ENCODE results near the gene SFTA2.
"Not testable (repeated sequence)": the region's sequence is repeated elsewhere in the genome, so short reads cannot be mapped to it uniquely, and the experiment has no call there.

SFTA2 gene

DNA sequence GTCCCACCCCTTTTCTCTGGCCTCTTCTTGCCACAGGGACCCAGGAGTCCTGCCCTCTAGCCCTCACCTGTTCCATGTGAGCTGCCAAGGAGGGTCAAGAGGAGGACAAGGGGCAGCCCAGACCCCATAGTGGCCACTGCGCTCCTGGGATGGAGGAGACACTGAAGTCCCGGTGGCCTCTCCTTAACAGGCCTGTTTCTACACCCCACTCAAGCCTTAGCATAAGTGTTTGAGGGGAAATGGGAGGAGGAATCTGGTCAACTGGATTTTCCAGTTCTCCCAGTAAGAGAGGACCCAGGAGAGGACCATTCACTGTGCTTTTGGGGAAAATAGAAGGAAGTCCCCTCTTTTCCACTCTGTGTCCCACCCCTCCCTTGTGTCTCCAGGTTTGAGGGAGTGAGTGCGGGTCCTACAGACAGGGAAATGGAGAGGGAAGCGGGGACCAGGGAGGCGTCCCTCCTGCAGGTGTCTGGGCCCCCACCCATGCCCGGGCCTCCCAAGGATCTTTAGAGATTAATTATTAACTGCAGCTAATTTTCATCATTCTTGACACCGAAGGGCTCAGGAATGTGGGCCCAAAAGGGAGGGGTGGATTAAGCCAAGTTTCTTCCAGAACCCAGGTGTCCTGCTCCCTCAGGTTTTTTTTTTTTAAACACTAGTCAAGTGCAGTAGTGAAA, at the start of gene SFTA2:
Gene SFTA2, minus strand, starts transcription at position 202 of the 677 bp plus-strand sequence. Its CDS starts 74 bp downstream, at position 128.
- DNase-seq (ENCODE audit: low read depth in 2 of 3, low spot score in 2 of 3): no peak

DNA sequence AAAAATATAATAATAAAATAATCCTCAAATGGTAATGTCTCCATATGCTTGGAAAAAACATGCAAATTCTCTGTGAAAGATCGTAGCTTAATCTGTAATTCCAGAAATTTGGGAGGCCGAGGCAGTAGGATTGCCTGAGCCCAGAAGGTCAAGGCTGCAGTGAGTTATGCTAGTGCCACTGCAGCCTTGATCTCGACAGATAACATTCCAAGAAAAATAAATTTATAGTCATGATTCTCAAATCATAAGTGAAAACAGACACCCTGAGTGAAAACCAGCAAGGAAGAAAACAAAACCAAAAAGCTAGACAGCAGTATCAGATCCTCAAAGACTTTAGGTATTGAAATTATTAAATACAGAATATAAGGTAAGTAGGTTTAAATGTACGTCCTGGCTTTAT, 47.7 kb upstream of the SFTA2 start:
- DNase-seq (ENCODE audit: low read depth in 2 of 3, low spot score in 2 of 3): no peak

DNA sequence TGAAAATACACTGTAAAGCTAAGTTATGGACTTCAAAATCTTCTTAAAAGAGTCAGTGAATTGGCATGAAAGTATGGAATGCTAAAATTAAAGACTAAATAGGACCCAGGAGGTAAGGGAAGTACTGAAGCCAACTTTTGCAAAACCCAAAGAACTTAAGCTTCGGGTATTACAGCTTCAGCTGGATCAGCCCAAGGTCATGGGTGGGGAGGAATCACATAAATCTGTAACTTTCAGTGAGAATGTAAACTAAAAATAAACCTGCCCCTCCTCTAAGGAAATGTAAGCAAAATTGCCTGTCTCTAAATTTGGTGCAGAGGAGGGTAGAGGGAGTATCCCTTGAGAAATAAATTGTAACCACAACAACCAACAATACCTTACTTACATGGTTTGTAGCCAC, 47.2 kb upstream of the SFTA2 start:
- DNase-seq (ENCODE audit: low read depth in 2 of 3, low spot score in 2 of 3): no peak

DNA sequence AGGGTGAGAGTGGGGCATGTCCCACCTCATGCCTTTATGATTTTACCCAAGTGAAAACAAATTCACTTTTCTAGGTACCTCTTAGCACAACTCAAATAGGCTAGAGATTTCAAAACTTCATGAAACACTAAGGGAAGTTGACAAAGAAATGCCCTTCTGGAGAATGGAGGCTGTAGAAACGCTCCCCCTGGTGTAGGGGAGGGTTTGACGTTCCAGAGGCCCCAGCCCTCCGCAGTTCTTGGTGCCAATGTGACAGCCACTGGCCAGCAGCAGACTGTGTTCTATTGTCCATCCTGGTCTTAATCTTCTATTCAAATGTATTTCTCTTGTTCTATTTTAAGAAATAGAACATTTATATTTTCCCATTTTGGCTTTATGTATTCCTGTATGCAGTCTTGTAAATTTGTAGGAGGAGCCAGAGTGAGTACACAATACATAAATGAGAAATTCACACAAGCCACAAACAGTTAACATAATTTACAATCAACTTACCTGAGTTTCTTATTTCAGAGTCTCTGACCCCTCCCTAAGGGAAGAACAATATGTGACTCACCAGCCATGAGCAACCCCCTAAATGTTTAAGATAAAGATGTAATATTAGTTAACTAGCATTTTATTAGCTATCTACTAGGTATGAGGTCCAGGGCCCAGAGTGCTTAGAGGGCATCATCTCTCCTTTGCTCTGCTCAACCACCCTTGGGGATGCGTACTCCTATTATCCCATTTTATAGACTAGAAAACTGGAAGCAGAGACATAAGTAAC, 42.7 kb upstream of the SFTA2 start:
- DNase-seq (ENCODE audit: low read depth in 2 of 3, low spot score in 2 of 3): no peak

DNA sequence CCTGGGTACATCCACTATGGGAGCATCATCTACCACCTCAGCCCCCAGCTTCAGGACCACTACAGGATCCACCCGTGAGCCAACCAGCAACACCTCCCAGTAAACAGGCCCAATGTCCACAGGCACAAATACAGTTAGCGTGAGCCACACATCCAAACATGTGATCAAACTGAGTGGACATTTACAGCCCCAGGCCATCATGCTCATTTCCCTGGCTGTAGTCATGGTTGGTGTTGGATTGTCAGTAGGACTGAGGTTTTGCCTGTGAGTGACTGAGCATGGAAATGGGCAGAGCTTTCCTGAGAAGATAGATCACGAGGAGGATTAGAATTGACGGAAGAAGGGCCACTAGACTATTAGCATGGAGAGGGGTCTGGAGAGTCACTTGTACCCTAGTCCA, 40.8 kb upstream of the SFTA2 start:
- DNase-seq (ENCODE audit: low read depth in 2 of 3, low spot score in 2 of 3): no peak

- no peak for DNase-seq (ENCODE audit: low read depth in 2 of 3, low spot score in 2 of 3)
Measured at GRCh38 chr6:30970946-30971345, 39.0 kb upstream of the SFTA2 start.

DNA sequence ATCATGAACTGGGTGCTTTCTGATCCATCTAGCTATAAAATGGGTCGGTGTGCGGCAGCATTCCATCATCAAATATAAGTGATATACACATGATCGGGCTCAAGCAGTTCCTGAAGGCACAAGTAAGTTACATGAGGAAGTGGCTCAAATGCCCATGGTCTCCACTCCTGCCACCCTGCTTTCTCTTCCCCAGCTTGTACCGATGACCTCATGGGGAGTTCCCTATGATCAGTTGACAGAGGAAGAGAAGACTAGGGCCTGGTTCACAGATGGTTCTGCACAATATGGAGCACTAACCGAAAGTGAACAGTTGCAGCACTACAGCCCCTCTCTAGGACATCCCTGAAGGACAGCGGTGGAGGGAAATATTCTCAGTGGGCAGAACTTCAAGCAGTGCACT, 37.2 kb upstream of the SFTA2 start:
- not testable (repeated sequence) for DNase-seq (ENCODE audit: low read depth in 2 of 3, low spot score in 2 of 3)

DNA sequence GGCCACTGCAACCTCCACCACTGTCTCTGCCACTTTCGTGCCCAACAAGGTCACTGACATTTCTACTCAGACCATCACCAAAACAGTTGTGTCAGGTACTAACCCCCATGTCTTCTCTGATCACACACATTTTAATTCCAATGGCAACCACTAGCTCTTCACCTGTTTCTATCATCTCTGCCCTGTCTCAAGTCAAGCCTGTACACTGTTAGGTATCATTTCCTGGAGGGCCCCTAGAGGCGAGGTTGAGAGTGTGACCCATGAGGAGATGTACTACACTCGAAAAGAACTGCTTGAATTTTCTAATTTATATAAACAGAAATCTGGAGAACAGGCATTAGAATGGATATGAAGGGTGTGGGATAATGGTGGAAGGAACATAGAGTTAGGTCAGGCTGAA, 34.2 kb upstream of the SFTA2 start:
- no peak for DNase-seq (ENCODE audit: low read depth in 2 of 3, low spot score in 2 of 3)

- DNase-seq (ENCODE audit: low read depth in 2 of 3, low spot score in 2 of 3): no peak
Measured at GRCh38 chr6:30965140-30965601, 33.2 kb upstream of the SFTA2 start.

- no peak for DNase-seq (ENCODE audit: low read depth in 2 of 3, low spot score in 2 of 3)
Measured at GRCh38 chr6:30964075-30964474, 32.1 kb upstream of the SFTA2 start.

DNA sequence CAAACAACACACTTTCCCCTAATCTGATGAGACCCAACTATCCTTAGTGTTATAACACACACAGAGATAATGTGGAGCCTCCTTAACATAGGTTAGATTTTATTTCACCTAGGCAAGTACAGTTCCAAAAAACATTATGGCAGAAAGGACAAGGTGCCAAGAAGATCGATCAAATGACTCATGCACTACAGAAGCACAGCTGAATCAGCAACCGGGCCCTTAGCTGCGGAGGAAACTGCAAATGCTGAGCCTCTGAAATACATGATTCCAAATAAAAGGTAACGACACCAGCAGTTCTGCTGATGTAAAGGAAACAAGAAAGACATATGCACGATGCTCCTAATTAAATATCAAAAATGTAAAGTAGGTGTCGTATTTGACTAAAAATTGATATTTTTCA, 31.7 kb upstream of the SFTA2 start:
- DNase-seq (ENCODE audit: low read depth in 2 of 3, low spot score in 2 of 3): no peak

DNA sequence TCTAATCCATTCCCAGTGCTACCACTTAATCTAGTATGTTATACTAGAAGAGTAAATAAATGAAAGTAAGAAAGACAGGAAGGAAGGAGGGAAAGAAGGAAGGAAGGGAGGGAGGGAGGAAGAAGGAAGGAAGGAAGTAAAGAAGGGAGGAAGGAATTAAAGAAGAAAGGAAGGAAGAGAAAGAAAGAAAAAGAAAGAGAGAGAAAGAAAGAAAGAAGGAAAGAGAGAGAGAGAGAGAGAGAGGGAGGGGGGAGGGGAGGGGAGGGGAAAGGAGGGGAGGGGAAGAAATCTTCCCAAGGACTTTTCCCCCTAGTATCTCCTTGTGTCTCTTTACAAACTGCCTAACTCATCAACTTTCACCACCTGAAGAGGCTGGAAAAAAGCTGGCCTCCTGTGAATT, 30.7 kb upstream of the SFTA2 start:
- DNase-seq (ENCODE audit: low read depth in 2 of 3, low spot score in 2 of 3): no peak

GRCh38 chr6:30960907-30961673, 29.1 kb upstream of the SFTA2 start:
- DNase-seq (ENCODE audit: low read depth in 2 of 3, low spot score in 2 of 3): no peak

GRCh38 chr6:30957716-30958115, 25.7 kb upstream of the SFTA2 start:
- no peak for DNase-seq (ENCODE audit: low read depth in 2 of 3, low spot score in 2 of 3)

DNA sequence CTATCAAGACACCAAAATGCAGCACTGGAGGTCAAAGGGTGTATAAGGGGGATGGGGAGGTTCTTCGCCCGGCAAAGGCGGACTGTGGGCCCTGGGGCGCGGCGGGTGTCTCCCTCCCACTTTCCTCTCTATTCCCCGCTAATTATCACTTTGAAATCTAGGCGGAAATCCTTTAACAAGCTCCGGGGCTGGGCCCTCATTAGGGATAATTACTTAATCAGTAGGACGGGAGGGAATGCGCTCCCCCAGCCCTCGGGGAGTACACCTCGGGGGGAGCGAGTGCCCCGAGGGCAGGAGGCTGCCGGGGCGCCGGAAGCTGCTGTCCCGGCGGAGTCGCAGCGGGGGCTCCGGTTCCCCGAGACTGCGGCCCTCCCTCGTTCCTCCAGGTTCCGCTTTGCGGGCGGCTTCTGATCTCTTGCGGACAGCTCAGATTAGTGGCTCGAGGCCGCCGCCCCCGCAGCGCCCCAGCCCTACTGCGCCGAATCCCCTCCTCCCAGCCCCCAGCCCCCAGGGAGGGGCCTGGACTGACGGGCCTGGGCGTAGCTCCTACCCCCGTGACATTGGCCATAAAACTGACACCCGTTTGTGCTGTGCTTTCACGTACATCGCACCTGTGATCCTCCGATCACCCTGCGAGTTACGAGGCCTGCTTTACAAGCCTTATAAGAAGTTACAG, 23.5 kb upstream of the SFTA2 start:
- peak; percentile 58 to 71 (median 63) for DNase-seq (ENCODE audit: low read depth in 2 of 3, low spot score in 2 of 3)

DNA sequence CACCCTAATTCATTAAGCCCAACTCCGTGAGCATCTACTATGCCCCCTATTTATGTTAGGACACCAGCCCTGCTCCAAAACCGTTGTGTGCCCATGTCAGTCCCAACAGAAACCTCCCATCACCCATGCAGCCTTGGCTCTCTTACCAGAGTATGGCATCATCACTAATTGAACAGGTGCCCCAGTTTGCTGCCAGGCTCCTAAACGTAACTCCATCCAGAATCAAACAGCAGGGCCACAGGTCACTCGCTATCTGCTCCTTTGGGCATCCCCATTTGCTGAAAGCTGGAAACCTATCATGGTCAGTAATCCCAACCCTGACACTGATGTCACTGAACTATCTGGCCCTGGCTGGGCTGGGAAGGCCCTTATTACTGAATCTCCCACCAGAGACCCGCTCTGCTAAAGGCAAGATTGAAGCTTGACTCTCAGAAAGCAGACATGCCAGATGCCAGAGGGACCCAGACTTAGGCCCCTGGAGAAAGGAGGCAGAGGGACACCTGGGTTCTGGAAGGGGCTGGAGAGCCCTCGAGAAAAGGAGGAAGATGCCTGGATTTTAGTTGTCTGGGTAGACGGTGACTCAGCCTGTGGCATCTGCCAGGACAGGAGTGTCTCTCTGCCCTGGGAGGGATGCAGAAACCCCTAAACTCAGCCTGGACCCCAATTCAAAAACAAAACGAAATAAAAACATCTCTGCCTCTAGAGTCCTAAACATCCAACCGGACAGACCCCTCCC, 22.8 kb upstream of the SFTA2 start:
- no peak for DNase-seq (ENCODE audit: low read depth in 2 of 3, low spot score in 2 of 3)

DNA sequence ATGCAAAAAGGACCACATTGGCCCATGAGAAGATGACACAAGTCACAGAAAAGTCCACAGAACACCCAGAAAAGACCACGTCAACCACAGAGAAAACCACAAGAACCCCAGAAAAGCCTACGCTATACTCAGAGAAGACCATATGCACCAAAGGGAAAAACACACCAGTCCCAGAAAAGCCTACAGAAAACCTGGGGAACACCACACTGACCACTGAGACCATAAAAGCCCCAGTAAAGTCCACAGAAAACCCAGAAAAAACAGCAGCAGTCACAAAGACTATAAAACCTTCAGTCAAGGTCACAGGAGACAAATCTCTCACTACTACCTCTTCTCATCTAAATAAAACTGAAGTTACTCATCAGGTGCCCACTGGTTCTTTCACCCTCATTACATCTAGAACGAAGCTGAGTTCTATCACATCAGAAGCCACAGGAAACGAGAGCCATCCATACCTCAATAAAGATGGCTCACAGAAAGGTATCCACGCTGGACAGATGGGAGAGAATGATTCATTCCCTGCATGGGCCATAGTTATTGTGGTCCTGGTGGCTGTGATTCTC, 20.0 kb upstream of the SFTA2 start:
- no peak for DNase-seq (ENCODE audit: low read depth in 2 of 3, low spot score in 2 of 3)

DNA sequence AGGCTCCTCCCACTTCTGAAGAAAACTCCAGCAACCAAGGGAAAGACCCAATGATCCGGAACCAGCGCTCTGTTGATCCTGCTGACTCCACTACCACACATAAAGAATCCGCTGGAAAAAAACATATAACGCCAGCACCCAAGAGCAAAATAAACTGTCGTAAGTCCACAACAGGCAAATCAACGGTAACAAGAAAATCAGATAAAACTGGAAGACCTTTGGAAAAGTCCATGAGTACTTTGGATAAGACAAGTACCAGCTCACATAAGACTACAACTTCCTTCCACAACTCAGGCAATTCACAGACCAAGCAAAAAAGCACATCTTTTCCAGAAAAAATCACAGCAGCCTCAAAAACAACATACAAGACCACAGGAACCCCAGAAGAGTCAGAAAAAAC, 16.8 kb upstream of the SFTA2 start:
- DNase-seq (ENCODE audit: low read depth in 2 of 3, low spot score in 2 of 3): no peak

DNA sequence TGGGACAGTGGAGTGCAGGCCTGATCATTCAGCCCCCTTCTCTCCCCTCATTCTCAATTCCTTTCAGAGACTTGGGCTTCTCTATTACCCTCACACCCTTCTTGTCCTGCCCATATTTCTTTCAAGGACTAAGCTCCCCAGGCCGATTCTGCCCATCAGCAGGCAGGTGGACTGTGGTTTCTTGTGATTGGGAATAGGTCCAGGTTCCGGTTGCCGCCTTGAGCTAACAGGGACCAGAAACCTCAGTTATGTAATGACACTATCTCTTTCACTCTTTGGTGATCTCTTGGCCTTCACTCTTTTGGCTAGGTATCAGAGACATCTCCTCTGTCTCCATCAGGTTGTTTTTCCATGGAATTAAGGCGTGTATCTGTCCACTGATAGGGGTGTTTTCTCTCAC, 15.3 kb upstream of the SFTA2 start:
- no peak for DNase-seq (ENCODE audit: low read depth in 2 of 3, low spot score in 2 of 3)

GRCh38 chr6:30945281-30945680, 13.3 kb upstream of the SFTA2 start:
- DNase-seq (ENCODE audit: low read depth in 2 of 3, low spot score in 2 of 3): no peak

All from activated CD8-positive, alpha-beta memory T cell treated with anti-CD3 and anti-CD28 coated beads for 48 hours (primary cell).